WTC11 (cell line): ENCODE results near the gene BICD1. TPM values are rescaled to one million over a fixed set of nuclear protein-coding genes. Genes with fewer than 3 reads are reported as not detected.

ENCODE experiments used
- ATAC-seq: fragments of 200-7000 bp; cut with Tn5 transposase; 2 replicates; pipeline ENCODE4 v1.10.0; 2021; ENCODE audit warnings: mild to moderate bottlenecking, moderate library complexity
- CTCF ChIA-PET: fragments of 300-600 bp; sonication (Branson Sonifier 250); formaldehyde crosslinking; loops from one replicate; lab custom pipeline; 2021; ENCODE audit warnings: antibody characterized with exemption; lab: Charles Lee
- POLR2A ChIA-PET: fragments of 350-600 bp; sonication (Branson Sonifier 250); formaldehyde crosslinking; loops from one replicate; lab custom pipeline; 2021; ENCODE audit warnings: antibody characterized with exemption; lab: Charles Lee
- DNase-seq: peaks from one replicate; pipeline ENCODE4 v3.0.0; 2021; ENCODE audit warnings: low spot score
- H3K27ac Mint-ChIP-seq: 2 replicates; pipeline ENCODE4 v1.8.0; 2021; ENCODE audit warnings: mixed read lengths
- H3K27me3 Mint-ChIP-seq: 2 replicates; pipeline ENCODE4 v1.8.0; 2021; ENCODE audit warnings: low read depth, mild to moderate bottlenecking, moderate library complexity, mixed read lengths
- H3K36me3 Mint-ChIP-seq: 2 replicates; pipeline ENCODE4 v1.8.0; 2021; ENCODE audit warnings: mixed read lengths
- H3K4me1 Mint-ChIP-seq: 2 replicates; pipeline ENCODE4 v1.8.0; 2022; ENCODE audit warnings: mixed read lengths
- H3K4me3 Mint-ChIP-seq: 2 replicates; pipeline ENCODE4 v1.8.0; 2021; ENCODE audit warnings: mild to moderate bottlenecking, moderate library complexity, mixed read lengths
- H3K9me3 Mint-ChIP-seq: 2 replicates; pipeline ENCODE4 v1.8.0; 2021; ENCODE audit warnings: mixed read lengths
- AFF4 ChIP-seq: sonication (generic); formaldehyde crosslinking; IDR thresholded peaks from 2 replicates; pipeline ENCODE4 v1.8.1; 2023; ENCODE audit warnings: mild to moderate bottlenecking, missing genetic modification reagents, borderline replicate concordance
- ATF1 ChIP-seq: sonication (generic); formaldehyde crosslinking; IDR thresholded peaks from 2 replicates; pipeline ENCODE4 v1.8.1; 2023; ENCODE audit warnings: mild to moderate bottlenecking, moderate library complexity, missing genetic modification reagents
- CBFB ChIP-seq: sonication (generic); formaldehyde crosslinking; IDR thresholded peaks from 2 replicates; pipeline ENCODE4 v1.8.1; 2022; ENCODE audit warnings: mild to moderate bottlenecking, low read depth, missing genetic modification reagents
- CDX4 ChIP-seq: fragments of 250-450 bp; sonication (Bioruptor Pico); IDR thresholded peaks from 2 replicates; pipeline ENCODE4 v1.9.0; 2021; ENCODE audit warnings: moderate library complexity, mild to moderate bottlenecking, inconsistent platforms, borderline replicate concordance
- ESRRA ChIP-seq: sonication (generic); formaldehyde crosslinking; IDR thresholded peaks from 2 replicates; pipeline ENCODE4 v1.8.1; 2022; ENCODE audit warnings: mild to moderate bottlenecking, missing genetic modification reagents, borderline replicate concordance
- FOXP1 ChIP-seq: sonication (generic); formaldehyde crosslinking; IDR thresholded peaks from 2 replicates; pipeline ENCODE4 v1.8.0; 2022; ENCODE audit warnings: missing genetic modification reagents, mild to moderate bottlenecking, moderate library complexity, borderline replicate concordance
- JUN ChIP-seq: sonication (generic); formaldehyde crosslinking; IDR thresholded peaks from 2 replicates; pipeline ENCODE4 v1.8.0; 2023; ENCODE audit warnings: mild to moderate bottlenecking, missing genetic modification reagents
- MYBL2 ChIP-seq: sonication (generic); formaldehyde crosslinking; IDR thresholded peaks from 2 replicates; pipeline ENCODE4 v1.8.1; 2023; ENCODE audit warnings: mild to moderate bottlenecking, moderate library complexity, missing genetic modification reagents
- NR1H2 ChIP-seq: sonication (generic); formaldehyde crosslinking; IDR thresholded peaks from 2 replicates; pipeline ENCODE4 v1.9.0; 2021; ENCODE audit warnings: mild to moderate bottlenecking, moderate library complexity, missing genetic modification reagents
- OVOL2 ChIP-seq: fragments of 250-450 bp; sonication (Bioruptor Pico); IDR thresholded peaks from 2 replicates; pipeline ENCODE4 v1.9.0; 2021; ENCODE audit warnings: mild to moderate bottlenecking, borderline replicate concordance
- RELA ChIP-seq: sonication (generic); formaldehyde crosslinking; IDR thresholded peaks from 2 replicates; pipeline ENCODE4 v1.8.1; 2022; ENCODE audit warnings: missing genetic modification reagents, mild to moderate bottlenecking, borderline replicate concordance
- RORB ChIP-seq: fragments of 250-450 bp; sonication (Bioruptor Pico); IDR thresholded peaks from 2 replicates; pipeline ENCODE4 v1.9.0; 2021; ENCODE audit warnings: mild to moderate bottlenecking
- SMAD3 ChIP-seq: sonication (generic); formaldehyde crosslinking; IDR thresholded peaks from 2 replicates; pipeline ENCODE4 v1.8.0; 2022; ENCODE audit warnings: missing genetic modification reagents, mild to moderate bottlenecking, borderline replicate concordance
- SOX15 ChIP-seq: fragments of 250-450 bp; sonication (Bioruptor Pico); IDR thresholded peaks from 2 replicates; pipeline ENCODE4 v1.9.0; 2021; ENCODE audit warnings: mild to moderate bottlenecking
- USF2 ChIP-seq: sonication (generic); formaldehyde crosslinking; IDR thresholded peaks from 2 replicates; pipeline ENCODE4 v1.8.1; 2023; ENCODE audit warnings: mild to moderate bottlenecking, missing genetic modification reagents, moderate library complexity
- ZBTB43 ChIP-seq: sonication (generic); formaldehyde crosslinking; IDR thresholded peaks from 2 replicates; pipeline ENCODE4 v1.8.1; 2023; ENCODE audit warnings: mild to moderate bottlenecking, missing genetic modification reagents
- total RNA-seq: library from RNA; stranded (reverse); gene quantifications from 3 replicates; pipeline ENCODE4 v1.2.3, GENCODE V29; 2021
- TF ChIP-seq, protein P1 (sequence below): sonication (generic); formaldehyde crosslinking; IDR thresholded peaks from 2 replicates; pipeline ENCODE4 v1.8.0; 2022; ENCODE audit warnings: mild to moderate bottlenecking, missing genetic modification reagents
- TF ChIP-seq, protein P2 (sequence below): fragments of 250-450 bp; sonication (Bioruptor Pico); conservative IDR thresholded peaks from 2 replicates; pipeline ENCODE4 v1.9.0; 2021; ENCODE audit warnings: mild to moderate bottlenecking

The BICD1 gene
- total RNA-seq, 1 experiment from 2014 or later: 69.4 TPM

- H3K4me1 Mint-ChIP-seq: peaks cover 19% of the 10 kb centered on the region
- no peak for TF ChIP-seq CDX4 (CRISPR knock-in tag)
- TF ChIP-seq ZBTB43 (CRISPR knock-in tag): no peak
- TF ChIP-seq USF2 (CRISPR knock-in tag): no peak
- no peak for TF ChIP-seq ATF1 (CRISPR knock-in tag)
- TF ChIP-seq SOX15 (CRISPR knock-in tag): no peak
- no peak for TF ChIP-seq NR1H2
- TF ChIP-seq OVOL2 (CRISPR knock-in tag): no peak
- TF ChIP-seq, protein P1, sequence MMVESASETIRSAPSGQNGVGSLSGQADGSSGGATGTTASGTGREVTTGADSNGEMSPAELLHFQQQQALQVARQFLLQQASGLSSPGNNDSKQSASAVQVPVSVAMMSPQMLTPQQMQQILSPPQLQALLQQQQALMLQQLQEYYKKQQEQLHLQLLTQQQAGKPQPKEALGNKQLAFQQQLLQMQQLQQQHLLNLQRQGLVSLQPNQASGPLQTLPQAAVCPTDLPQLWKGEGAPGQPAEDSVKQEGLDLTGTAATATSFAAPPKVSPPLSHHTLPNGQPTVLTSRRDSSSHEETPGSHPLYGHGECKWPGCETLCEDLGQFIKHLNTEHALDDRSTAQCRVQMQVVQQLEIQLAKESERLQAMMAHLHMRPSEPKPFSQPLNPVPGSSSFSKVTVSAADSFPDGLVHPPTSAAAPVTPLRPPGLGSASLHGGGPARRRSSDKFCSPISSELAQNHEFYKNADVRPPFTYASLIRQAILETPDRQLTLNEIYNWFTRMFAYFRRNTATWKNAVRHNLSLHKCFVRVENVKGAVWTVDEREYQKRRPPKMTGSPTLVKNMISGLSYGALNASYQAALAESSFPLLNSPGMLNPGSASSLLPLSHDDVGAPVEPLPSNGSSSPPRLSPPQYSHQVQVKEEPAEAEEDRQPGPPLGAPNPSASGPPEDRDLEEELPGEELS (CRISPR knock-in tag): no peak
- TF ChIP-seq AFF4: no peak
- TF ChIP-seq, protein P2, sequence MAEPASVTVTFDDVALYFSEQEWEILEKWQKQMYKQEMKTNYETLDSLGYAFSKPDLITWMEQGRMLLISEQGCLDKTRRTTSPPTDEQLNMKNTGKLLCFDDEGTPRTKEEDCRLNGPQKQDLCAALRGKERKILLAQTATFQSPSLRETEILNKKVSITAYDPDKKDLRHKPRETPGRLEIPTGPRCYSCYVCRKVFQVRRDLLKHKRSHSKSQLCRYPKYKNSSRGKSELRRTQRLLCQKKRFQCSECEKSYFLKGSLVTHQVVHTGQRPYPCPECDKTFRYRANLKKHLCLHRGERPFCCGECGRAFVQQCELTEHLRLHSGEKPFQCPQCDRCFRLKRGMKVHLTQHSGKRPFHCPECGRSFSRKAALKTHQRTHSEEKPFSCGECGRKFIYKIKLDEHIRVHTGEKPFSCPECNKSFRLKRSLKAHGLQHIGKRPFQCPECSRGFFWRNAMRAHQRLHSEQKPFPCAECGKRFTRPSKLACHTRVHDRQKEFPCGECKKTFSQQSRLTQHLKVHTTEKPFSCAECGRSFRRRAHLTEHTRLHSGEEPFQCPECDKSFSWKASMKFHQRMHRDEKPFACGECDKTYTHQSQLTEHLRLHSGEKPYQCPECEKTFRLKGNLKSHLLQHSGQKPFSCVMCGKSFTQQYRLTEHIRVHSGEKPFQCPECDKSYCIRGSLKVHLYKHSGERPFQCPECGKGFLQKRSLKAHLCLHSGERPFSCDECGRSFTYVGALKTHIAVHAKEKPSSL (CRISPR knock-in tag): no peak
- DNase-seq (no peak), ATAC-seq (no peak)
- ChIA-PET CTCF (no interaction called here), POLR2A (no interaction called here)
- H3K4me3 Mint-ChIP-seq: no peak overlapping the region
- H3K9me3 Mint-ChIP-seq: no peaks in the 10 kb centered on the region
- no peaks in the 10 kb centered on the region for H3K36me3 Mint-ChIP-seq
- no peaks in the 10 kb centered on the region for H3K27me3 Mint-ChIP-seq
- peak overlapping the region; percentile 37; the same call in 1 of the 2 replicates for H3K27ac Mint-ChIP-seq
Observed at GRCh38 chr12:32379213-32379612, 272.6 kb downstream of the BICD1 start.

- H3K9me3 Mint-ChIP-seq: no peaks in the 10 kb centered on the region
- TF ChIP-seq NR1H2 (no peak), SOX15 (CRISPR knock-in tag) (no peak), CBFB (no peak), FOXP1 (no peak), RORB (CRISPR knock-in tag) (no peak), SMAD3 (CRISPR knock-in tag) (no peak), RELA (CRISPR knock-in tag) (no peak), JUN (no peak), ESRRA (no peak), MYBL2 (CRISPR knock-in tag) (no peak)
- ATAC-seq (no peak), DNase-seq (no peak)
- no peaks in the 10 kb centered on the region for H3K36me3 Mint-ChIP-seq
- H3K4me3 Mint-ChIP-seq: no peak overlapping the region
- POLR2A ChIA-PET: no interaction called here
- H3K27ac Mint-ChIP-seq: no peak overlapping the region; the same call in 1 of the 2 replicates
- H3K27me3 Mint-ChIP-seq: no peaks in the 10 kb centered on the region
- H3K4me1 Mint-ChIP-seq: peaks cover 19% of the 10 kb centered on the region
- CTCF ChIA-PET: no interaction called here
Observed at GRCh38 chr12:32379667-32380066, 273.0 kb downstream of the BICD1 start.
